K562 (cell line): ENCODE measurements around the gene EXOC6. TPM values are rescaled to one million over a fixed set of nuclear protein-coding genes. Genes with fewer than 3 reads are reported as not detected.

Source experiments
- AFF4 ChIP-seq: sonication (generic); formaldehyde crosslinking; IDR thresholded peaks from 2 replicates; pipeline ENCODE4 v1.8.0; 2023; ENCODE audit warnings: mild to moderate bottlenecking, missing genetic modification reagents
- ELF2 ChIP-seq: fragments of 250-450 bp; sonication (Bioruptor Pico); IDR thresholded peaks from 2 replicates; pipeline ENCODE4 v1.5.0; 2021; ENCODE audit warnings: mild to moderate bottlenecking
- FOXK1 ChIP-seq: sonication (generic); formaldehyde crosslinking; IDR thresholded peaks from 2 replicates; pipeline ENCODE4 v1.8.0; 2022; ENCODE audit warnings: missing genetic modification reagents, mild to moderate bottlenecking, borderline replicate concordance
- RBM17 ChIP-seq: fragments of 200-400 bp; formaldehyde crosslinking; IDR thresholded peaks from 2 replicates; pipeline ENCODE4 v1.6.1; 2017; ENCODE audit warnings: low read depth, mild to moderate bottlenecking, low read length, borderline replicate concordance
- SMARCC2 ChIP-seq: fragments of 450-650 bp; IDR thresholded peaks from 2 replicates; pipeline ENCODE4 v1.6.1; 2017; ENCODE audit warnings: antibody characterized with exemption, moderate library complexity, mild to moderate bottlenecking, low read depth
- SRSF9 ChIP-seq: fragments of 200-400 bp; formaldehyde crosslinking; IDR thresholded peaks from 2 replicates; pipeline ENCODE4 v1.6.1; 2017; ENCODE audit warnings: low read depth, low read length, borderline replicate concordance
- ZNF384 ChIP-seq: IDR thresholded peaks from 2 replicates; pipeline ENCODE4 v1.6.1; 2012; ENCODE audit warnings: low read depth, low read length, improper control_type of control experiment
- polyA plus RNA-seq, 8 experiments: library from polyadenylated mRNA; depleted of rRNA in 4 of 8; stranded (reverse) in 5 of 8; unstranded in 3 of 8; fragments of >200 nt; fragmentation: Nextera tagmentation in 2 of 8; fragmentation: Illumina TruSeq in 1 of 8; extraction: Ambion mirVana in 2 of 8; extraction: Trizol in 1 of 8; gene quantifications; 2 replicates each; pipeline versions ENCODE4 v1.2.1 to v1.2.3, GENCODE V29; 2011 to 2014; ENCODE audit warnings: inconsistent platforms in 1 of 8, missing spikeins in 1 of 8
- total RNA-seq, 7 experiments: library from RNA; depleted of rRNA in 6 of 7; stranded (reverse); fragments of >200 nt in 6 of 7; fragmentation: Illumina TruSeq in 2 of 7; extraction: Trizol in 2 of 7; gene quantifications; 2 replicates each; pipeline versions ENCODE4 v1.2.1 to v1.2.3, GENCODE V29; 2011 to 2021; ENCODE audit warnings: low replicate concordance in 1 of 7
- TF ChIP-seq, protein P1 (sequence below): sonication (generic); formaldehyde crosslinking; IDR thresholded peaks from 2 replicates; pipeline ENCODE4 v1.8.0; 2022; ENCODE audit warnings: missing genetic modification reagents, mild to moderate bottlenecking, borderline replicate concordance
- TF ChIP-seq, protein P2 (sequence below), 2 experiments: fragments of 450-650 bp in 1 of 2; IDR thresholded peaks; 2 replicates each; pipeline ENCODE4 v1.6.1; 2011 to 2017; ENCODE audit warnings: low read depth in 2 of 2, antibody characterized with exemption in 1 of 2, borderline replicate concordance in 1 of 2, low read length in 1 of 2, mild to moderate bottlenecking in 1 of 2, mixed read lengths in 1 of 2; ENCODE audit not compliant: control insufficient read depth in 1 of 2
- TF ChIP-seq, protein P3 (sequence below): sonication (generic); formaldehyde crosslinking; IDR thresholded peaks from 2 replicates; pipeline ENCODE4 v1.8.1; 2023; ENCODE audit warnings: mild to moderate bottlenecking, missing genetic modification reagents, moderate library complexity

The EXOC6 gene
- total and polyA plus RNA-seq, 9 of the 15 experiments (the other 6 are each of a cell fraction or from before 2014, with no cell fraction given): 13.9 to 42.8 (median 24.9) TPM

DNA sequence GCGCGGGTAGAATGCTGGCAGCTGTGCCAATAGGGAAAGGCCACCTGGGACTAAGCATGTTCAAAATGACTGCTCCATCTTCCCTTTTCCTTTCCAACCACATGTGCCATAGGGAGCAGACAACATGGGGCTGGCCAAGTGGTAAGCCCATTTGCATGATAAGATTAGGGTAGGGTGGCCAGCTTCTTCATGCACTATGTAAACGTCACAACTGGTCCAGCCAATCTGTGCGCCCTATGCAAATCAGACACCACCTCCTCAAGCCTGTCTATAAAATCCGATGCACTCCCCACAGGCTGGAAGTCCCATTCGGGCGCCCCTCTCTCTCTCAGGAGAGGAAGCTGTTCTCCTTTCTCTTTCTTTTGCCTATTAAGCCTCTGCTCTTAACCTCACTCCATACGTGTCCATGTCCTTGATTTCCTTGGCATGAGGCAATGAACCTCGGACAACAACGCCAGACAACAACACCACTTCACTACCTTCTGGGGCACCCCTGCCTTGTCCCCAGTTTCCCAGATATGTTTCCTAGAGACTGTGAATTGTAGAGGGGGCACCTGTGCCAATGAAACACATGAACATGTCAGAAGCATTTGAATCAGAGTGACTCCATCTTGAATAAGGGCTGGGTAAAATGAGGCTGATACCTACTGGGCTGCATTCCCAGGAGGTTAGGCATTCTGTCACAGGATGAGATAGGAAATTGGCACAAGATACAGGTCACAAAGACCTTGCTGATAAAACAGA lies 19.1 kb upstream of the EXOC6 start (continued):
- TF ChIP-seq SMARCC2: no peak
- no peak for TF ChIP-seq SRSF9
- TF ChIP-seq ELF2: peak; percentile 70
- no peak for TF ChIP-seq RBM17
- TF ChIP-seq, protein P1, sequence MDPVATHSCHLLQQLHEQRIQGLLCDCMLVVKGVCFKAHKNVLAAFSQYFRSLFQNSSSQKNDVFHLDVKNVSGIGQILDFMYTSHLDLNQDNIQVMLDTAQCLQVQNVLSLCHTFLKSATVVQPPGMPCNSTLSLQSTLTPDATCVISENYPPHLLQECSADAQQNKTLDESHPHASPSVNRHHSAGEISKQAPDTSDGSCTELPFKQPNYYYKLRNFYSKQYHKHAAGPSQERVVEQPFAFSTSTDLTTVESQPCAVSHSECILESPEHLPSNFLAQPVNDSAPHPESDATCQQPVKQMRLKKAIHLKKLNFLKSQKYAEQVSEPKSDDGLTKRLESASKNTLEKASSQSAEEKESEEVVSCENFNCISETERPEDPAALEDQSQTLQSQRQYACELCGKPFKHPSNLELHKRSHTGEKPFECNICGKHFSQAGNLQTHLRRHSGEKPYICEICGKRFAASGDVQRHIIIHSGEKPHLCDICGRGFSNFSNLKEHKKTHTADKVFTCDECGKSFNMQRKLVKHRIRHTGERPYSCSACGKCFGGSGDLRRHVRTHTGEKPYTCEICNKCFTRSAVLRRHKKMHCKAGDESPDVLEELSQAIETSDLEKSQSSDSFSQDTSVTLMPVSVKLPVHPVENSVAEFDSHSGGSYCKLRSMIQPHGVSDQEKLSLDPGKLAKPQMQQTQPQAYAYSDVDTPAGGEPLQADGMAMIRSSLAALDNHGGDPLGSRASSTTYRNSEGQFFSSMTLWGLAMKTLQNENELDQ: no peak
- TF ChIP-seq, protein P2, sequence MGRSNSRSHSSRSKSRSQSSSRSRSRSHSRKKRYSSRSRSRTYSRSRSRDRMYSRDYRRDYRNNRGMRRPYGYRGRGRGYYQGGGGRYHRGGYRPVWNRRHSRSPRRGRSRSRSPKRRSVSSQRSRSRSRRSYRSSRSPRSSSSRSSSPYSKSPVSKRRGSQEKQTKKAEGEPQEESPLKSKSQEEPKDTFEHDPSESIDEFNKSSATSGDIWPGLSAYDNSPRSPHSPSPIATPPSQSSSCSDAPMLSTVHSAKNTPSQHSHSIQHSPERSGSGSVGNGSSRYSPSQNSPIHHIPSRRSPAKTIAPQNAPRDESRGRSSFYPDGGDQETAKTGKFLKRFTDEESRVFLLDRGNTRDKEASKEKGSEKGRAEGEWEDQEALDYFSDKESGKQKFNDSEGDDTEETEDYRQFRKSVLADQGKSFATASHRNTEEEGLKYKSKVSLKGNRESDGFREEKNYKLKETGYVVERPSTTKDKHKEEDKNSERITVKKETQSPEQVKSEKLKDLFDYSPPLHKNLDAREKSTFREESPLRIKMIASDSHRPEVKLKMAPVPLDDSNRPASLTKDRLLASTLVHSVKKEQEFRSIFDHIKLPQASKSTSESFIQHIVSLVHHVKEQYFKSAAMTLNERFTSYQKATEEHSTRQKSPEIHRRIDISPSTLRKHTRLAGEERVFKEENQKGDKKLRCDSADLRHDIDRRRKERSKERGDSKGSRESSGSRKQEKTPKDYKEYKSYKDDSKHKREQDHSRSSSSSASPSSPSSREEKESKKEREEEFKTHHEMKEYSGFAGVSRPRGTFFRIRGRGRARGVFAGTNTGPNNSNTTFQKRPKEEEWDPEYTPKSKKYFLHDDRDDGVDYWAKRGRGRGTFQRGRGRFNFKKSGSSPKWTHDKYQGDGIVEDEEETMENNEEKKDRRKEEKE (IDR thresholded peaks at IDR 0.05; ENCODE audit: borderline replicate concordance in 1 of 2, control insufficient read depth in 1 of 2, low read depth in 2 of 2, low read length in 1 of 2): no peak
- TF ChIP-seq AFF4 (CRISPR knock-in tag): peak; percentile 88; the same call in 1 of the 2 replicates
- TF ChIP-seq, protein P3, sequence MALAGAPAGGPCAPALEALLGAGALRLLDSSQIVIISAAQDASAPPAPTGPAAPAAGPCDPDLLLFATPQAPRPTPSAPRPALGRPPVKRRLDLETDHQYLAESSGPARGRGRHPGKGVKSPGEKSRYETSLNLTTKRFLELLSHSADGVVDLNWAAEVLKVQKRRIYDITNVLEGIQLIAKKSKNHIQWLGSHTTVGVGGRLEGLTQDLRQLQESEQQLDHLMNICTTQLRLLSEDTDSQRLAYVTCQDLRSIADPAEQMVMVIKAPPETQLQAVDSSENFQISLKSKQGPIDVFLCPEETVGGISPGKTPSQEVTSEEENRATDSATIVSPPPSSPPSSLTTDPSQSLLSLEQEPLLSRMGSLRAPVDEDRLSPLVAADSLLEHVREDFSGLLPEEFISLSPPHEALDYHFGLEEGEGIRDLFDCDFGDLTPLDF: no peak
- TF ChIP-seq ZNF384: no peak
- no peak for TF ChIP-seq FOXK1 (CRISPR knock-in tag)
